ENCODE data around the gene KLLN. TPM values are rescaled to one million over a fixed set of nuclear protein-coding genes. Genes with fewer than 3 reads are reported as not detected.
"Not testable (repeated sequence)": the region's sequence is repeated elsewhere in the genome, so short reads cannot be mapped to it uniquely, and the experiment has no call there.

Gene KLLN
- 1.1 TPM in 1 of 2 replicates, not detected in the other for total RNA-seq (2014; rRNA removed; shearing (Covaris generic))
- polyA plus RNA-seq (2016; fragmentation: Nextera tagmentation; extraction: Ambion mirVana) = 0.39 and 0.56 TPM in 2 replicates

- peak within 1 kb of the TSS; percentile 94 for H3K9ac ChIP-seq
- H3K9me3 ChIP-seq (ENCODE audit: low read depth) = no peaks in the 10 kb centered on the region
- peak within 1 kb of the TSS; percentile 93 for H3K27ac ChIP-seq
- peak within 1 kb of the TSS; percentile 98 for H3K4me3 ChIP-seq
- in situ Hi-C loops (cut with MboI) = no loop called here
- WGBS, 2 experiments (ENCODE audit: low coverage in 1 of 2, low lambda C conversion rate in 2 of 2, missing lambda C conversion rate in 2 of 2) = 0 to 1% methylated on average over 48 to 69 of the region's 89 CpGs
- H4K20me1 ChIP-seq (ENCODE audit: insufficient read depth) = peaks cover 6% of the 10 kb centered on the region; the same call in 1 of the 2 replicates
- H3K79me2 ChIP-seq (ENCODE audit: insufficient read depth) = peaks cover 44% of the 10 kb centered on the region
- no peaks in the 10 kb centered on the region for H3K36me3 ChIP-seq (ENCODE audit: low read depth)
- no peaks in the 10 kb centered on the region for H3K9me2 ChIP-seq (ENCODE audit: insufficient read depth)
- H3F3A ChIP-seq (ENCODE audit: insufficient read depth) = peaks cover 43% of the 10 kb centered on the region
- H3K27me3 ChIP-seq (replicated peaks; ENCODE audit: insufficient read depth) = no peaks in the 10 kb centered on the region
- 0 out of 2 replicates have a peak, but pooled peaks cover 8% of the 10 kb centered on the region for H3K4me1 ChIP-seq (ENCODE audit: insufficient read depth)
- peak within 1 kb of the TSS; percentile 99 for H3K4me2 ChIP-seq (ENCODE audit: unreplicated experiment)
- H2AFZ ChIP-seq = peak within 1 kb of the TSS; percentile 88
- TF ChIP-seq EZH2 (IDR thresholded peaks at IDR 0.05; ENCODE audit: insufficient read depth, poor library complexity, severe bottlenecking) = no peak
- TF ChIP-seq EZH2phosphoT487 (IDR thresholded peaks at IDR 0.05; ENCODE audit: insufficient read depth, low read depth) = no peak
- DNase-seq = peak; percentile 94
These were observed at the start of gene KLLN, which contains the start of gene PTEN for GRCh38 chr10:87863053-87863943. Gene KLLN (minus strand): TSS chr10:87863533. CDS start chr10:87862487, 1,046 bp downstream. Gene PTEN (plus strand): TSS chr10:87863625. CDS start chr10:87864470, 845 bp downstream.

GRCh38 chr10:87903396-87903795, 40.1 kb upstream of the KLLN start:
- H3K79me2 ChIP-seq (ENCODE audit: insufficient read depth) = peaks cover 100% of the 10 kb centered on the region
- H3K4me2 ChIP-seq (ENCODE audit: unreplicated experiment); H2AFZ ChIP-seq; DNase-seq; H3K9ac ChIP-seq; H3K27ac ChIP-seq; H3K4me1 ChIP-seq (ENCODE audit: insufficient read depth); H3K9me2 ChIP-seq (ENCODE audit: insufficient read depth); H3K9me3 ChIP-seq (ENCODE audit: low read depth); H3K27me3 ChIP-seq (replicated peaks; ENCODE audit: insufficient read depth); H3K4me3 ChIP-seq; in situ Hi-C loops (cut with MboI): not testable (repeated sequence)
- 91 to 93% methylated on average over 8 of the region's 8 CpGs for WGBS, 2 experiments (ENCODE audit: low coverage in 1 of 2, low lambda C conversion rate in 2 of 2, missing lambda C conversion rate in 2 of 2)
- 0 out of 2 replicates have a peak, but pooled peaks cover 13% of the 10 kb centered on the region for H3K36me3 ChIP-seq (ENCODE audit: low read depth)
- H3F3A ChIP-seq (ENCODE audit: insufficient read depth) = 0 out of 2 replicates have a peak, but pooled peaks cover 12% of the 10 kb centered on the region
- H4K20me1 ChIP-seq (ENCODE audit: insufficient read depth) = peaks cover 34% of the 10 kb centered on the region

- H3K4me2 ChIP-seq (ENCODE audit: unreplicated experiment); H3K27me3 ChIP-seq (replicated peaks; ENCODE audit: insufficient read depth); H3K4me1 ChIP-seq (ENCODE audit: insufficient read depth); H3K9me2 ChIP-seq (ENCODE audit: insufficient read depth); H3K9ac ChIP-seq; H3K27ac ChIP-seq; H3K4me3 ChIP-seq; H3K9me3 ChIP-seq (ENCODE audit: low read depth); in situ Hi-C loops (cut with MboI); H2AFZ ChIP-seq; DNase-seq: not testable (repeated sequence)
- Histone ChIP-seq H3K36me3 (ENCODE audit: low read depth) (peaks cover 18% of the 10 kb centered on the region; the same call in 1 of the 2 replicates), H4K20me1 (ENCODE audit: insufficient read depth) (peaks cover 12% of the 10 kb centered on the region), H3F3A (ENCODE audit: insufficient read depth) (peaks cover 25% of the 10 kb centered on the region), H3K79me2 (ENCODE audit: insufficient read depth) (peaks cover 100% of the 10 kb centered on the region)
- WGBS, 2 experiments (ENCODE audit: low coverage in 1 of 2, low lambda C conversion rate in 2 of 2, missing lambda C conversion rate in 2 of 2) = 94 to 98% methylated on average over 8 of the region's 8 CpGs
These were observed 34.6 kb upstream of the KLLN start for GRCh38 chr10:87897957-87898356.

- H2AFZ ChIP-seq = no peak overlapping the region
- no peak for TF ChIP-seq EZH2 (IDR thresholded peaks at IDR 0.05; ENCODE audit: insufficient read depth, poor library complexity, severe bottlenecking)
- TF ChIP-seq EZH2phosphoT487 (IDR thresholded peaks at IDR 0.05; ENCODE audit: insufficient read depth, low read depth) = no peak
- no peaks in the 10 kb centered on the region for H3K9me3 ChIP-seq (ENCODE audit: low read depth)
- in situ Hi-C loops (cut with MboI) = no loop called here
- H3K27ac ChIP-seq = no peak overlapping the region
- no peaks in the 10 kb centered on the region for H3K27me3 ChIP-seq (replicated peaks; ENCODE audit: insufficient read depth)
- no peaks in the 10 kb centered on the region for H3K9me2 ChIP-seq (ENCODE audit: insufficient read depth)
- peaks cover 18% of the 10 kb centered on the region; the same call in 1 of the 2 replicates for H3K36me3 ChIP-seq (ENCODE audit: low read depth)
- WGBS, 2 experiments (ENCODE audit: low coverage in 1 of 2, low lambda C conversion rate in 2 of 2, missing lambda C conversion rate in 2 of 2) = 80% methylated on average over 2 of the region's 2 CpGs
- DNase-seq = no peak
- H3K4me3 ChIP-seq = no peak overlapping the region
- H3K9ac ChIP-seq = no peak overlapping the region
- peaks cover 12% of the 10 kb centered on the region; the same call in 1 of the 2 replicates for H3K4me1 ChIP-seq (ENCODE audit: insufficient read depth)
- H4K20me1 ChIP-seq (ENCODE audit: insufficient read depth) = peaks cover 8% of the 10 kb centered on the region
- no peak overlapping the region for H3K4me2 ChIP-seq (ENCODE audit: unreplicated experiment)
- peaks cover 100% of the 10 kb centered on the region for H3K79me2 ChIP-seq (ENCODE audit: insufficient read depth)
- H3F3A ChIP-seq (ENCODE audit: insufficient read depth) = peaks cover 25% of the 10 kb centered on the region
These were observed 32.9 kb upstream of the KLLN start for GRCh38 chr10:87896216-87896615.

Measured in GM23248 (cell line).